GM18498 (cell line): Measurements from ENCODE around the gene GRAMD2A.
"Not testable (repeated sequence)": the region's sequence is repeated elsewhere in the genome, so short reads cannot be mapped to it uniquely, and the experiment has no call there.

Experiments
- ATAC-seq: cut with Tn5 transposase; IDR thresholded peaks from one replicate; pipeline ENCODE4 v1.9.1; 2021; ENCODE audit warnings: mild to moderate bottlenecking, moderate library complexity; ENCODE audit not compliant: unreplicated experiment

GRAMD2A gene

DNA sequence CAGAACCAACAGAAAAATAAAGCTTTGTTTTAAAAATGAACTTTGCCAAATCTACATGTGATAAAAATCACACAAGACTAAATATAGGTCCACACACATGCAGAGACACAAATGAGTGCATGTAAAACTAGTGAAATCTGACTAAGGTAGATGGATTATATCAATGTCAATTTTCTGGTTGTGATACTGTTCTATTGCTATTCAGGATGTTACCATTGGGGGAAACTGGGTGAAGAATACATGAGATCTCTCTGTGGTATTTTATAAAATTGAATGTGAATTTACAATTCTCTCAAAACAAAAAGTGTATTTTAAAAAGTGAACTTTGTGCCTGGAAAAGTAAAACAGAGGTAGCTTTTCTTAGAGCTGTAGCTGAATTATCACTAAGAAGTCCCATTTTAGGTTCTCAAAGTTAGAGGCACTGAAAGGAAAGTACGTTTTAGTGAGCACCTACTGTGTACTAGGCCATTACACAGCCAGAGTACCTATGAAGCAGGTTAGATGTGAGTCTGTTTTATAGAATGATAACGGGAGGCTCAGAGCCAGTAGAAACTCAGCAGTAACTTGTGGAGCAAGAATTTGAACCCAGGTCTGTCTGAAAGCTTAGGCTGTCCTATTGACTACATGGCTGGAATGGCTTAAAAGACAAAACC is 8.2 kb downstream of the GRAMD2A start:
- ATAC-seq = no peak

DNA sequence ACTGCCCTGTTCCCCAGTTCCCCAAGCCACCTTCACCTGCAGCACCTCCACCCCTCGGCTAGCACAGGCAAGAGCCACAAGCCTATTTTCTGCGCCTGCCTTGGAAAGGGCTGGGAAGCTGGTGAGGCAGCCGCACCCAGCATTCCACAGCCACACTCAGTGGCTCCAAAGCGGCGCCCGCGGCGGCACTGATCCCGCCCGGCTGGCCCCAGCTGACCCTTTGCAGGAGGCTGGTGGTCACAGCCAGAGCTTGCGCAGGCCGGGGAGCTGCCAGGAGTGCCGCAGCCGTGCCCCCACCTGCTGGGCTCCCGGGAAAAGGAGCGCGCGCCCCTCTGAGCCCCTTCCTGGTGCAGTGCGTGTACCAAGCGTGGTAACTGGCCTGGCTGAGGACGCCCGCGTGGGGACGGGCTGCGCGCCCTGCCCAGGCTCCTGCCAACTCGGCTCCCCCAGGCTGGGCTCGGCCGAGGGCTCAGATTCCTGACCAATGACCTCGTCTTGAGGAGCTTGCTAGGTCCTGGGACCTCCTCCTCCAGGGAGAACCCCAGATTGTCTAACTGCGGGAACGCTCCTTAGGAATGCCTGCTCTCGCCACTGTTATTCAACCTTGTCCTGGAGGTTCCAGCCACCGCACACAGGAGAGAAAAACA is 13.3 kb downstream of the GRAMD2A start:
- ATAC-seq = no peak

DNA sequence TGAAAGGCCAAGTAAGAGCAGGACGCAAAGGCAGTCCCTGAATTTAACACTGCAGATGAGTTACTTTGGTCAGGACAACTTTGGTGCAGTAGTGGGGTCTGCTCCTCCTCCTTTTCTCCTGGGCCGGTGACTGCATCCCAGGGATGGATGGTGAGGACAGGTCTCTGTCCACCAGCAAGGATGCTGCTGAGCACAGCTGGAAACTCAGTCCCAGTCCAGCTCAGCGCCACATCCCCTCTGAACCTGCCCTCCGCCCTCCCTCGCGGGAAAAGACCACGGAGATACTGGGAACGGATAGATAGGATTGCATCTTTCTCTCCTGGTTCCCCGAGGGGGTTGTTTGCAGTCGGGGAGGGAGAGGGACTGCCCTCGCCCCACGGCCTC is 13.8 kb downstream of the GRAMD2A start:
- ATAC-seq = no peak

DNA sequence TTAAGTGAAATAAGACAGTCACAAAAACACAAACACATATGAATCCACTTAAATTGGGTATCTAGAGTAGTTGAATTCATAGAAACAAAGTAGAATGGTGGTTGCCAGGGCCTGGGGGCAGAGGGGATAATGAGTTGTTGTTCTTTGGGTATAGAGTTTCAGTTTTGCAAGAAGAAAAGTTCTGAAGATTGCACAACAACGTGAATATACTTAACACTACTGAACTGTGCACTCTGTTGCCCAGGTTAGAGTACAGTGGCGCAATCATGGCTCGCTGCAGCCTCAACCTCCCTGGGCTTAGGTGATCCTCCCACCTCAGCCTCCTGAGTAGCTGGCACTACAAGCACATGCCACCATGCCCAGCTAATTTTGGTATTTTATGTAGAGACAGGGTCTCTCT is 14.9 kb downstream of the GRAMD2A start:
- no peak for ATAC-seq

DNA sequence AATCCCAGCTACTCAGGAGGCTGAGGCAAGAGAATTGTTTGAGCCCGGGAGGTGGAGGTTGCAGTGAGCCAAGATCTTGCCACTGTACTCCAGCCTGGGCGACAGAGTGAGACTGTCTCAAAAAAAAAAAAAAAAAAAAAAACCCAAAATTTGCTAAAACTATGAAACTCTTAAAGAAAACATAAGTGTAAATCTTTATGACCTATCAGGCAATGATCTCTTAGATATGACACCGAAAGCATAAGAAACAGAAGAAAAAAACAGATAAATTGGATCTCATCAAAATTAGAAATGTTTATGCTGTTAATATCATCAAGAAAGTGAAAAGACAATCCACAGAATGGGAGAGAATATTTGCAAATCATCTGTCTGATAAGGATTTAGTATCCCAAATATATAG is 15.3 kb downstream of the GRAMD2A start:
- no peak for ATAC-seq

DNA sequence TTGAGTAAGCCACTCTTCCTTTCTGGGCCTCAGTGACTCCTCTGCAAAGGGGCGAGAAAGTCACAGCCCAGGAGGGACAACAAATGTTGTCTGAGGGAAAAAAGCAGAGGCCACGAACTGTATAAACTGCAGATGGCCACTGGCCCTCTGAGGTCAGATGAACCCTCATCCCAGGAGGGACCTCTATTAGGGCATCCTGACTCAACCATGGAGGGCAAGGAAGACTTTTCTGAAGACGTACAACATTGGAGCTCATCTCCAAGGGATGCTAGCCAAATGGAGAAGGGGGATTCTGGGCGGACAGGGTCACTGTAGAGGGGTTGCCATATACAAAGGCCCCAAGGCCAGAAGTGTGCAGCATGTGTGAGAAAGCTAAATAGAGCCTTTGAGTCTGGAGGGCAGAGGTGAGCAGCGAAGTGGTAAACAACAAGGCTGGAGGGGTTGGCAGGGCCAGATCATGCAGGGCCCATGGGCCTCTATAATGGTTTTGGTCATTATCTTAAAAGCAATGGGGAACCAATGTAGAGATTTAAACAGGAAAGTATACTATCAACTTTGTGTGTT is 16.7 kb downstream of the GRAMD2A start:
- no peak for ATAC-seq

DNA sequence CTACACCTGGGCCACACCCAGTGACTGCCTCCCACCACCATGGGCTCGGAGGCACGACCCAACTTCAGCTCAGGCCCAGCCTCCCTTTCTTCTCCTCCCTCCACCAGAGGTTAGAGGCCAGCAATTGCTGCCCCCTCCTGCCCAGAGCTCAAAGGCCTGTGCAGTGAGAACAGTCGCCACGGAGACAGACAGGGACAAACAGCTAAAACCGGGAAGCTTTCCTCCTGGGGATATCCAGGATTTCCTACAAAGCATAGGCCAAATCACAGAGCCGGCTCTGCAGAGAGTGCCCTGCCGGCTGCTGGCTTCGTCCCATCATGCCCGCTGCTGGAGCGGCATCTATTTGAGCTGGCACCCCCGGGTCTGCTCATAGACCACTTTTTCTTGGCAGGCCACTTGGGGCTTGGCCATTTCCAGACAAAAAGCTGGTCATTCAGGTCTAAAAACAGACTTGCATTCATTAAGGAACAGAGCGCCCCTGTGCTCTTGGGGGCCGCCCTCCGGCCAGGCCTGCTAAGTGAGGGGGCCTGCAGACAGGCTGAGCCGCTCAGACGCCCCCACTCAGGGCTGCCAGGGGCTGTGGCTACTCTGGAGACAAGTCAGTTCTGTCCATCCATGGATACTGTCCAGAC is 17.5 kb downstream of the GRAMD2A start:
- no peak for ATAC-seq

DNA sequence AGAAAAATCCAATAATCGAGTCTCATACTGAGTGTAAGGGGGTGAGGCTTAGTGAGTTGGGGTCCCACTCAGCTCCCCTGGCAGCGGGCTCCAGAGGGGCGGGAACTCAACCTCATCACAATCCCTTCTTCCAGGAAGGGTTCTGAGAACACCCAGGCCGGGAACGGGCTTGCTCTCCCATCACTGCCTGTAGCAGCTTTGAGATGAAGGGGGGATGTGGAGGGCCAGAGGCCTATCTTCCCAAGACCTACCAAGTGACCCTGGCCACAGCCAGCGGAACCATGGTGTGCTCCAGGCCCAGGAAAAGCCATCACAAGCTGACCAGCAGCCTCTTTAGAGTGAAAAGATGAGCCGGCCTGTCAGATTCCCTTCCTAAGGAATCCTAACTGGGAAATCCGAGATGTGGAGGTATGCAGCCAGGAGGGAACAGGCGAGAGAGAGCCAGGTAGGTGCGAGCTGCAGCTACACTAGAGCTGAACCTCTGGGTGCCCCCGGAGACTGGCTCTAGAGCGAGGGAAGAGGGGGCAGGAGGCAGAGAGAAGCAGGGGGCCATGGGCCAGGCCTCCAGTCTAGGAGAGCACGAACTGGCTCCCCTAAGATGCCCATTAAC is 18.5 kb downstream of the GRAMD2A start:
- ATAC-seq = no peak

DNA sequence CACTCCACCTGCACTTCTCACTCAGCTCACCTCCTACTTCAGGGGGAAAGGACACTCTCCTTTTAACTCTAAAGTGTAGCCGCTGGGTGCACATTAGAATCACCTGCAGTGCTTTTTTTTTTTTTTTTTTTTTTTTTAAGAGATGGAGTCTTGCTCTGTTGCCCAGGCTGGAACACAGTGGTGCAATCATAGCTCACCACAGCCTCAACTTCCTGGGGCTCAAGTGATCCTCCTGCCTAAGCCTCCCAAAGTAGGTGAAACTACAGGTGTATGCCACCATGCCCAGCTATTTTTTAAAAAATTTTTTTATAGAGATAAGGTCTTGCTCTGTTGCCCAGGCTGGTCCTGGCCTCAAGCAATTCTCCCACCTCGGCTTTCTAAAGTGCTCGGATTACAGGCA is 20.8 kb downstream of the GRAMD2A start:
- ATAC-seq = no peak

DNA sequence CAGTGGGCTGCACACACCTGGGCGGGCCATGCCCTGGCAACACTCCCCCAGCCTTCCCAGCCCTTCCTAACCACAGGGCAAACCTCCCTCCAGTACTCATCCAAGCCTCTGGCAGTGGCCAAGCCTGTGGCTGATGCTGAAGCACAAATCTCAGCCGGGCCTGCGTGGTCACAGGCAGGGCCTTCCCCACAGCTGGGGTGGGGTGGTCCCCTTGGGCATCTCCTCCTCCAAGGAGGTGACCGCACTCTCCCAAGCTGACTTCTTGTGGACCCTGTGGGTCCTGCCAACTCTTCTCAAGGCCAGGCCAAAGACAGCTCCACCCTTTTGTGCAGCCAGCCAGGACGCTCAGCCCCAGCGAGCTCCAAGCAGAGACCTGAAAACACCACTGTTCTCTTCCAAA is 21.4 kb downstream of the GRAMD2A start:
- ATAC-seq = no peak

DNA sequence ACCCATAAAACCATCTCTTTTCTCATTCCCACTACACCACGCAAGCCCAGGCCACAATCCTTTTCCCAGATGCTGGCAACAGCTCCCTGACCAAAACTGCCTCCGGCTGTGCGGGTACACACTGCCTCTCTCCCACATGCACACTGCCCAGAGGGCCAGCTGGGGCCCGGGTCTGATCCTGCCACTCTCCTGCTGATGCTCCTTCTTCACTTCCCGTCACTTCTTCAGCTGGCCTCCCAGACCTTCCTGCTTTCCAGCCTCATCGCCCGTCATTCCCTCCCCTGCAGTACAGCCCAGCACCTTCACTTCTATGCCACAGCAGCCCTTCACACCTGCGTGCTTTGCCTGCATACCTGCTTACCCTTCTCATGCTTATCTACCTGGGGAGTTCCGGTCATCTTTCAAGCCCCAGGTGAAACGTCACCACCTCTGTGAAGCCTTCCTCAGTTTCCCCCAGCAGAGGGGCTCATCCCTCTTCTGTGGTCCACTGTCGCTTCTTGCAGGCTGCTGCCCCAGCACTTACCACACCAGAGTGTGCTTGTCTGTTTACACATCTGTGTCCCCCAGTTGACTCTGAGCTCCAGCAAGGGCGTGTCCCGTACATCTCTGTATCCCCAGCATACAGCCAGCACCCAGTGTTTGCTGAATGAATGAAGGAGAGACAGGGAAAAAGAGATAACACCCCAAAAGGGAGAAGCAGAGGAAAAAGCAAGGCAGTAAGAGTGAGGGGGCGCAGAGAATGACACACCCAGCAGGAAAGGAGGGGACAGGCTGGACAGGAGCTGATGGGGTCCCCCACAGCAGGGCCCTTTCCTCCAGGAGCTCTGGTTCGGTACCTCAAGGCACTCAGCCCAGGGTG is 22.2 kb downstream of the GRAMD2A start:
- no peak for ATAC-seq

DNA sequence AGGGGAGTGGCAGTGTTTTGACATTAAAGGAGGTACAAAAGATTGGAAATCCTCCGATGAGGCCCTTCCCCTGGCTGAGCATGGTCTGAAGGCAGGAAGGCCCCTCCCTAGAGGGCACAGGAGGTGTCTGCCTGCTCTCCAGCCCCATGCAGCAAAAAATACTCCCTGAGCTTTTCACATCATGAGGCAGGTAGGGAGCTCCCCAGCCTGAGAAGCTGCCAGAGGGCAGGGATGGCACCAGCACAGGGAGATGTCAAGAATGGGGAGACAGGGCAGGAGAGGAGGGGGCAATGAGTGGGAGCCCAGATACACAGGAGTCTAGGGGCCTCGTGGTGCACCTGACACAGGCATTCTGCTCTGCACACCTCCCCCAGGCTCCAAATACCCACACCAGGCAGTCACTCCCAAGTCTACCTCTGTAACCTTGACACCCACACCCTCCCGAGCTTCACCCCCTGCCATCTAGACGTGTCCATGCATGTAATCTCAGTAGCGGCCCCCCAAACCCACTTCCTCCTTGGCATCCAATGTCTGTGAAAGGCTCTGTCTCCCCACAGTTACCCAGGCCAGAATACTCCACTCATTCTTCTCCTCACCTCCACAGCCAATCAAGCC is 22.9 kb downstream of the GRAMD2A start:
- ATAC-seq = no peak

DNA sequence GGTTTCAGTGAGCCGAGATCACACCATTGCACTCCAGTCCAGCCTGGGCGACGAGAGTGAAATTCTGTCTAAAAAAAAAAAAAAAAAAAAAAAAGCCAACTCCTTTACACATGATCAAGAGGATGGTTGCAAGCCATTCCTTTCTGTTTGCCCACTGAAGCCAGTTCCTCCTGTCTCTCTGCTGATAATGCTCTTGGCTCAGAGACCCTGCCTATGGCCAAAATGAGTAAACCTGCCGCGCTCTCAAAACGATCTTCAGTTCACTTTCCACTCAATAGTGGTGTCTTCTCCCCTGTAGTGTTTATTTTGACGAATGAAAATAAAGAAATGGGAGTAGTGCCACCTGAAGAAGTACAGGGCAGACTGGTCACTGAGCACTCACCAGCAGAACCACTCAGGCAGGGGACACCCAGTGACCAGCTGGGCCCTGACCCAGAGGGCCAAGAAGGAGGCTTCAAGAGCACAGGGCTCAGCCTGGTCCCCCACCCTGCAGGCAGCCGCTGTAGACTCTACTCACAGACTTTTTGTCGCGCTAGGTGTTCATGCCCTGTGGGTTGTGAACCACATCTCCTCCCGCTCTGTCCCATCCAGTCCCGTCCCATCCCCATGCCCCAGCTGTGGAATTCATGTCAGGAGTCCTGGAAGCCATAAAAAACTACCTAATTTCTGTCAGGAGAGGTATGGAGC is 23.6 kb downstream of the GRAMD2A start:
- no peak for ATAC-seq

DNA sequence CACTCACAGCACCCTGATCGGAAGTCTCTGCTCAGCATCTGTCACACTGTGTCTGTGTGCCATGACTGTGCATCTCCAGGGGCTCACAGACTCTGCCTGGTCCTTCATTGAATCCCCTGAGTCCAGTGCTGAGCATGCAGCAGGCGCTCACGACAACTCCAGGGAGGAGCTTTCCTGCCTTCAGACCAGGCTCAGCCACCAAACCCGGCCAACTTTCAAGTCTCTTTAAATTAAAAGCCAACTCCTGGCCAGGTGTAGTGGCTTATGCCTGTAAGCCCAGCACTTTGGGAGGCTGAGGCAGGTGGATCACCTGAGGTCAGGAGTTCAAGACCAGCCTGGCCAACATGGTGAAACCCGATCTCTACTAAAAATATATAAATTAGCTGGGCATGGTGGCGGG is 24.2 kb downstream of the GRAMD2A start:
- ATAC-seq = no peak

DNA sequence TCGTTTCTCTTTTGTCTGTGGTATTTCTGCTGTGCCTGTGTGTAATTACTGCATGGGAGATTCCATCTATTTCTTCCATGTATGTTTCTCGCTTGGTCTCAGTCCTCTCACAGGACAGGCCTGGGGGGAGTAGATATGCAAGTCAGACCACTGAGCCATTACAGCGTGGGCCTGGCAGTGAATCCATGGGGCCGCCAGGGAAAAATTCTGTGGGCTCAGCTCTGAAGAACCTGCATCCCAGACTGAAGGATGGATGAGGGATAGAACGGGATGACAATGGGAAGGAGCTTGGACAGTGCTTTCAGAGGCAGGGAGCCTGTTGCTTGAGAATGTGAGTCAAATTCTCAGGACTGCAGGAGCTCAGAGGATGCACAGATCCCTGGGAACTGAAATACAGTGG is 24.8 kb downstream of the GRAMD2A start:
- no peak for ATAC-seq

DNA sequence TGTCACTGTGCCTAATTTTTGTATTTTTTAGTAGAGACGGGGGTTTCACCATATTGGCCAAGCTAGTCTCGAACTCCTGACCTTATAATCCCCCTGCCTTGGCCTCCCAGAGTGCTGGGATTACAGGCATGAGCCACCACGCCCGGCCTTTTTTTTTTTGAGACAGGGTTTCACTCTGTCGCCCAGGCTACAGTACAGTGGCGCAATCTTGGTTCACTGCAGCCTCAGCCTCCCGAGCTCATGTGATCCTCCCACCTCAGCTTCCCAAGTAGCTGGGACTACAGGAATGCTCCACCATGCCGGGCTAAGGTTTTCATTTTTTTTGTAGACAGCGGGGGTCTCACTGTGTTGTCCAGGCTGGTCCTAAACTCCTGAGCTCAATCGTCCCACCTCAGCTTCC is 25.6 kb downstream of the GRAMD2A start:
- ATAC-seq = not testable (repeated sequence)

DNA sequence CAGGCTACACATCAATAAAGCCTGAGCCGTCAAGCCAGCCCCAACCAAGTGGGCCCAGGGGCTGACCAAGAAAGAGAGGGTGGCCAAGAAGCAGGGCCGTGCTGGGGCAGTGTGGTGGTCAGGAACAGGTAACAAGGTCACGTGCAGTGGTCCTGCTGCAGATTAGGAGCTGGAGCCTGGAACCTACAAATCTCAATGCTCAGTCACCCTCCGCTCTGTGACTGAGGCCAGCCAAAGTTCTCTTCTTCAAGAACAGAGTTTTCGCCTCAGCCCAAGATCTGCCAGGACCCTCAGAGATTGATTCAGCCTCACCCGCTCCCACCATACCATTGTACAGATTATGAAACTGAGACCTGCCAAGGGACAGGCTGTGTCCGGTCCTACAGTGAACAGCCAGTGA is 26.9 kb downstream of the GRAMD2A start:
- ATAC-seq = no peak

DNA sequence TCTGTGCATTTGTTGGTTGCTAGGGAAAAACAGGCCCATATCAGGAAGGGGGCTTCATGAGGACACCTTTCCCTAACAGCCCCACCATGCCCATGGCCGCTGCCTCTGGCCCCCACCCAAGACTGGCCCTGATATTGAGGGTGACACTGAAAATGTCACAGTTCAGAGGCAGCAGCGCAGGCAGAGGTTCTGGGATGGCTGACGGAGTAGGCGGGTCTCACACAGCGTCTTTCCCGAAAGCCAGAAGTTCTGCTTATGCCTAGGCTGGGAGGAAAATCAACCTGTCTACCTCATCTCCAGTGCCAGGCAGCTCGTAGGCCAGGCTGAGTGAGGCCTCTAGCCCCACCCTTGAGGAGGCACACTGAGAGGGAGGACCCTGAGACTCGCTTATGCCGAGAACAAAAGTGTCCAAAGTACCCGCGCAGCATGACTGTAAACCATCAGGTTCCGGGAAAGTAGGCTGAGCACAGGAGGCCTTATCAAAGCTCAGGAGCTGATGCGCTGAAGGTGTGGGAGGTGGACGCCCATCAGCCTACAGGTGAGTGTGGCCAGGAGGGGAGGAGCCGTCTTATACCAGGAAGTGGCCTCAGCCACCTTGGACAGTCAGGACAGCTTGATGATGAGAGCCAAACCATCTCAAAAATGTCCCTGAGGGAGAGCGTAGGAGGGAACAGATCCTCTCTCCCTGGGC is 27.5 kb downstream of the GRAMD2A start:
- no peak for ATAC-seq

DNA sequence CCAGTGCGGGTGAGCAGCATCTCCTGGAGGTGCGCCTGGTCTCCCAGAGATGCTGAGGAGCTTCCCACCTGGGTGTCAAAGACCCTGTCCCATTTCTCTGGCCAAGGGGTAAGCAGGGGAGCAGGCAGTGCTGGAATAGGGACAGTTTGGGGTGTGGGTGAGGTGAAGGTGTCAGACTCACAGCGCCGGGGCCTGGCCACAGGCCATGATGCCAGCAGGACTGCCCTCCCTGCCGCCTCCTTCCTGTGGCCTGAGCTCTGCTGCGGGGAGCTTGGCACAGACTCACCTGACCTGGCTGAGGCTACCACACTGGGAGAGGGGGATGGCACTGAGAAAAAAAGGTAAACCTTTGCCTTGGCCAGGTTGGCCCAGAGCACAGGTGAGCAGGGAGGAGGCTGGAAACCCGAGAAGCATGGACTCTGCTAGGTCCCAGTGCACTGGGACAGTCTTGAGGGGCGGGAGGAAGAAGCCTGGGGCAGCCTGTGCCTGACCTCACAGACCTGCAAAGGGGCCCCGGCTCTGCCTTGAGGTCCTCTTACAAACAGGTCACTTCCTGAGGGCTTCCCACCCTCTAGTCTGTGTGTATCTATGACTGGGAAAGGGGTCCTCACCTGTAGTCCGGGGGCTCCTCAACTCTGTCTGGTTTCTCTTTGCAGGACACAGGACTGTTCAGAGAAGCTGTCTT is 28.2 kb downstream of the GRAMD2A start:
- no peak for ATAC-seq
